ENCODE measurements around the gene AADAT.
"Not testable (repeated sequence)": the region's sequence is repeated elsewhere in the genome, so short reads cannot be mapped to it uniquely, and the experiment has no call there.

Gene AADAT

DNA sequence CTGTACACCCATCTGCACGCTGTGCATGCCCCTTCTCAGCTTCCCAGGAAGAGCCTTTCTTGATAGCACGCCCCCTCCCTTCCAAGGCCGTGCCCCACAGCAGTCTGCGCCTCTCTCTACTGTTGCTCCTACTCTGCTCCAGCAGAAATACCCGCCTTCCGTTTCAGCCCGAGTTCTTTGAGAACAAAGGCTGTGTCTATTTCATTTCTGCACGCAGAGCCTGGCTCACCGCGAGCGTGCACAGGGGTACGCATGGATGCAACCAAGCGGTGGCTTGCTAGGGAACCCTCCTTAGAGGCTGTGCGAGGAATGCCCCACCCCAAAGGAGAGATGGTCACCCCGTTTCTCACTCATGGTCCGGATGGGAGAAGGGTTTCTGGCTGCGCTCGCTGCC, 485 bp downstream of the AADAT start:
- no peak for DNase-seq

- DNase-seq = no peak
These were observed 1.0 kb downstream of the AADAT start for GRCh38 chr4:170088716-170089115.

- no peak for DNase-seq
These were observed 2.5 kb downstream of the AADAT start for GRCh38 chr4:170087163-170087700.

GRCh38 chr4:170083541-170083940, 6.2 kb downstream of the AADAT start:
- DNase-seq = no peak

- DNase-seq = no peak
These were observed 9.3 kb downstream of the AADAT start for GRCh38 chr4:170080496-170080895.

DNA sequence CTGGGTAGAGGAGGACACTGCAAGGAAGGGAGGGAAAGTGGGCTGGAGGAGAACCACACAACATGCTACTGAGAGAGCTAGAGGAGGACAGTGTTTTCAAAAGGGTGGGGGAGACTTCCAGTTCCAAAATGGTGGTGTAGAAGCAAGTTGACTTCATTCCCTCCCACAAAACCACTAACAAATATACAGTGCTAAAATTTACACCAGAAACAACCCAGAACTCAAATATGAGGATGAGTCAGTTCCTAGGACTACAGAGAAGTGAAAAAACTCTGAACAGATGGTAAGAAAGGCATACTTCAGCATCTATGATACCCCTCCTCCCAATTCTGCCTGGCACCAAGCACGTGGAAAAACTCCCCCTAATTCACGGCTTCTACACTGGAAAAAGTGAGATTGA, 9.8 kb downstream of the AADAT start:
- DNase-seq = no peak

DNA sequence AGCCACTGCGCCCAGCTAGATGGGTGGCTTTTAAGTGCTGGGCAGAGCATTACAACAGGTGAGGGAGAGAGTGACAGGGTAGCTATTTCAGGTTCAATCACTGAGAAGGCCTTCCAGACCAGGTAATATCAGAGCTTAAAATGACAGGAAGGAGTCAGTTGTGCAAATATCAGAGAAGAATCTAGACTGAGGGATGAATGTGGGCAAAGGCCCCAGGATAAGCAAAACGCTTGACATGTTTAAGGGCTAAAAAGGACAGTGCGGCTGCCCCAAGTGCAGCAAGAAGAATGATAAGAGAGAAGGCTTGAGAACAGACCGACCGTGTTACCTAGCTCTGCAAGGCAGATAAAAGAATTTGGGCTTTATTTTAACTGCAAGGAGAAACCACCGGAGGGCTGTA, 18.6 kb downstream of the AADAT start:
- DNase-seq = no peak

GRCh38 chr4:170068438-170069128, 21.2 kb downstream of the AADAT start:
- no peak for DNase-seq

- no peak for DNase-seq
These were observed 30.3 kb downstream of the AADAT start for GRCh38 chr4:170059421-170059820.

GRCh38 chr4:170058826-170059225, 30.9 kb downstream of the AADAT start:
- no peak for DNase-seq

DNA sequence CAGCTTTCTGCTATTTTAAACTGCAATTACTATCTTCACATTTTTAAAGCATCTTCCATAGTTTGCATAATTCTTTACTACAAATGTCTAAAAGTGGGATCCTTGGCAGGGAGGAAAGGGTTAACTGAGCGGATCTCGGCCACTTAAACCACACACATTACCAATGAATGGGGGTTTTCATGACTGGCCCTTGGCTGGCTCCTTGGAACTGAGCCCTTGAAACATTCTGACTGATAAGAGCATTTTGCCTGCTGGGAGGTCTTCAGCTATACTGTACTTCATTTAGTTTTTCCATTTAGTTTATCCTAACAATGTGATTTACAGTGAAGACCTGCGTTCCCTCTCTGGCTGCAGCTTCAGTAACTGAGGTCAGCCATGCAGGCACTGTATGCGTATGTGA, 31.9 kb downstream of the AADAT start:
- no peak for DNase-seq

DNA sequence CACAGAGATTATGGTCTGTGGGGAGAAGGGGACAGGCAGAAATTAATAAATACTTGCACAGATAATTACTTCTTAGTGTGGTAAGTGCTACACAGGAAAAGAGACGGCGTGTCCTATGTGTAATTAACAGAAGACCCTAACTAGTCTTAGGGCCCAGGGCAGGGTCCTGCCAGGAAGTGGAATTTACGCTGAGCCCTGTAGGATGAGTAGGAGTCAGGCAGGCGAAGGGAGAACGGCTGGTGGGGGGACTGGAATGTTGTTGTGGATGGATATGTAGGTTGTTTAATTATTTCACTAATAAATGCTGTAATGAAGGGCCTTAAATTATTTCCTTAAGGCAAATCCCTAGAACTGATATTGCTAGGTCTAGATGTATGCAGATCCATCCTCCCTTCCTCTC, 36.8 kb downstream of the AADAT start:
- DNase-seq = no peak

GRCh38 chr4:170051402-170051801, 38.4 kb downstream of the AADAT start:
- DNase-seq = no peak

DNA sequence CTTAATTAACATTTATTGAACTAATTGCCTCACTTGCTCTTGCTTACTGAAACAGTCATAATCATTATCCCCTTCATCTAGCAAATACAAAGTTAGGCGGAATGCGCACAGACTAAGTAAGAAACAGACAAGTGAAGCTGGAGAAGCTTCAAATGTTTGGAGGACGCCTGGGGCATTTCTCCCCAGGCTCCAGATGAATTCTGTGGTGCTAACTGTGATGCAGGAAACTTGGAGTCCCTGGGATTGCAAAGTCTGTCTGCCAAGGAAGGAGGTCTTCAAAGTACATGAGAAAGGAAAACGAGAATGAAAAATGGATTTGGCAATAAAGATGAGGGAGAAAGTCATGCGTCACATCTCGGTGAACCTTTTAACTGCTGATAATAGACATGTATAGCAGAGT, 40.0 kb downstream of the AADAT start:
- no peak for DNase-seq

DNA sequence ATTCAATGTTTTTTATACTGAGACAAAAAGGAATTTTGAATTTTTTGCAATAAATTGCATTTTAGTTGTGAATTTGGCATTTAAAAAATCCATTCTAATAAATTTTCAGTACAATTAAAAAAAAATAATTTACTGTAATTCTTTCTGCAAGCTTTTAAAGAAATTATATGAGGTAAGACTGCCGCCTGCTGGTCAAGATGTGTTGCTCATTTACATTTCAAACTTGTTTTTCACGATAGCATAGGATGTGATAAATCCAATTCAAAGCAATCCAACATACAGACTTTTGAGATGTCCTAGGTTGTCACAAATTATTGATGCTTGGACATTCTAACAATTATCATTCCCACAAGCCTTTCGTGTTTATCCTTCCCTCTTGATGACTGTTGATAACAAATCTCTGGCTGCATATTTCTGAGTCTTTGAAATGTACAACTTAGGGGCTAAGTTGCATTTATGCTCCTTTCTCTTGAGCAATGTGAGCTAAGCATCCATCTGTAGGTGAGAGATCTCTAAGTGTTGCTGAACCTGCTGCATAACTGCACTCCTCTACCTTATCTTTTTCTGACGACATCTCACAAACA, 41.9 kb downstream of the AADAT start:
- peak; percentile 66 for DNase-seq

- not testable (repeated sequence) for DNase-seq
These were observed 43.6 kb downstream of the AADAT start for GRCh38 chr4:170046156-170046555.

DNA sequence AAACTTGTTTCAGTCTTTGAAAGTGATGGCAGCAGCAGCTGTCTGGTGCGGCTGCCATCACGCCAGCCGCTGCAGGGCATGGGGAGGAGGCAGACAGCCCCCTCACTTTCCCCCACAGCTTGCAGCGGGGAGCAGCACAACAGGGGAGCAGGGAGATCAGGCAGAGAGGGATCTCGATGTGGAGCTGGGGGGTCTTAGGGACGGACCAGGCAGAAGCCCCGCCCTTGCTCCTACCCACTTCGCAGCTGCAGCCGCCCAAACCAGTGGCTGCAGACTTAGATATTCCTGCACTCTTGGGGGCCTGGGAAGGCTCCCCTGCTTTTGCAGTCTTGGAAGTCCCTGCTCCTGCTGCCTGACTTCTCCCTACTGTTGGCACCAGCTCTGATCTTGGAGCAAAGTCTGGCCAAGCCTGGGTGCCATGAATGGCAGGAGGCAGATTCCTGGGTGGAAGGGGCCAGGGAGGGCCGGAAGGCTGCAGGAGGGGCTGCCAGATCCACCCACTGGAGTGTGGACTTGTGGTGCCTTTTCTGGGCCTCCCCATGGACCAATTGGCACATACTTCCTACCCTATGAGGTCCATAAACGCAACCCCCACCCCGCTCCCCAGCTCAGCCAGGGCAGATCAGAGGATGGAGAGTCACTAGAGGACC, 49.6 kb downstream of the AADAT start:
- no peak for DNase-seq

- no peak for DNase-seq
These were observed 51.0 kb downstream of the AADAT start for GRCh38 chr4:170038769-170039168.

- DNase-seq = no peak
These were observed 51.5 kb downstream of the AADAT start for GRCh38 chr4:170038232-170038631.

- DNase-seq = no peak
These were observed 52.3 kb downstream of the AADAT start for GRCh38 chr4:170037481-170037880.

GRCh38 chr4:170035845-170036244, 53.9 kb downstream of the AADAT start:
- DNase-seq = no peak

DNA sequence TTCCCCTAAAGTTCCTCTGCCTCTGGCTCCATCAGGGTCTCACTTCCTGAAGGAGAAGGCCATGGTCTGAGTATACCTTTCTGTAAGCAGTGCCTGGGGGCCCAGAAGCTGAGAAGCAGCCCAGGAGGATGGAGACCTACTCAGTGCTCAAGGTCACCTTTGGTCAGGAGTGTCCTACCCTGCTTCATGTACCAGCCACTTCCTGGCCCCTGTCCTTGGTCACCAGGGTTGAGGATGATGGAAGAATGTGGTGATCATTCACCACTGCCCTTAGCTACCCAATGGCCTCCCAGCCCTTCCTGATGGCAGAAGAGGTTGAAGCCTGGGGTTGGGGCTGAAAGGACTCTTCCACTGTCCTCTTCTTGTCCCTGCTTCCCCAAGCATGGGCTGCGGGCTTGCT, 54.5 kb downstream of the AADAT start:
- no peak for DNase-seq

DNA sequence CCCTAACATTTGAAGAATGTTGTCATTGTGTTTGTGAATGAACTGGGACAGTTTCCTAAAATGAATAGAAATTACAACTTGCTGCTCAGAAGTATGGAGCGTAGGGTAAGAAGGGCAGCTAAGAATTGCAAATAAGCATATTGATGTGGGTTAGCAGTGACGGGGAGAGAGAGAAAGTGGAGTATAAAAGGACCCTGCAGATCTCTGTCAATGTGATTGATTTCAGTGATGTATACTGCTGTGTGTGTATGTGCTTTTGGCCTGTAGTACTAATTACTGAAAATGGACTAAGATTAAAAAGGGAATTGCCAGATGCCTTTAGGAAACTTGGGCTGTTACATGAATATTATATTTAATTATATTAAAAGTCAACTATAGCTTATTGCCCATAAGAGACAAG, 55.8 kb downstream of the AADAT start:
- DNase-seq = no peak

DNA sequence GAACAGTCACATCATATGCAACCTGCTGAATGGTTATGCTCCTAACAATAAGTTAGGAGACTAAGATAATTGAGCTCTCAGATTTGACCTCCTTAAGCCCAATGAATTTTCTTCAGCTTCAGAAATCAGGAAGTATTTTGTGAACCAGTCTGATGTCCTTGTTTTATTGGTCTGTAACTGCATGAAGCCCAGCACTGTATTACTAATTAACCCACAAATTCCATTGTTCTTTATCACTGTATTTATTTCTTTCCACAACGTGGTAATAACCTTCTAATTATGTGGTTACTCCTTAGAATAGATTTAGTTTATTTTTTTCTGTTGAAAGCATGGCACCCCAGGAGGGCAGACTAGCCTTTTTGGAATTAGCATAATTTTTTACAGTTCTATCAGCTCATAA, 59.6 kb downstream of the AADAT start:
- no peak for DNase-seq
